GM19452 (cell line): ENCODE data around the gene CMTM8.

Experiments used
- ATAC-seq: cut with Tn5 transposase; IDR thresholded peaks from one replicate; pipeline ENCODE4 v1.9.1; 2021; ENCODE audit not compliant: unreplicated experiment

CMTM8 gene

DNA sequence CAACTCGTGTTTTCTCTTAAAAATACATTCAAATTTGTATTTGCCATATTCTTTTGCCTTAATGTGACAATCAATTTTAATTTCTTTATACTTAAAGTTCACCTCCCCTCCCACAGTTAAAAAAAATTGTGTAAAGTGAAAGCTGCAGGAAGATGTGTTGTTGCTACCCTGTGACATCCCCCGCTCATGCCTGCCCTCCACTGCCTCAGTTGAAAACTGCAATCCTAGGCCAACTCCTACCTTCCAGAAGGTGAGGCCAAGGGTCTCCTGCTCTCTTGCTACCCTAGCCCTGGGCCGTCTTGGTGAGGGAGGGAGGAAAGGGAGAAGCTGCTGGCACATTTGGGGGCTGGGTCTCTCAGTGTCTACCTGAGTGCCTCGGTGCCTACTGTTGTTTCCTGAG is 96.2 kb downstream of the CMTM8 start:
- ATAC-seq: no peak

- ATAC-seq: no peak
Measured at GRCh38 chr3:32335365-32336112, 97.1 kb downstream of the CMTM8 start.

DNA sequence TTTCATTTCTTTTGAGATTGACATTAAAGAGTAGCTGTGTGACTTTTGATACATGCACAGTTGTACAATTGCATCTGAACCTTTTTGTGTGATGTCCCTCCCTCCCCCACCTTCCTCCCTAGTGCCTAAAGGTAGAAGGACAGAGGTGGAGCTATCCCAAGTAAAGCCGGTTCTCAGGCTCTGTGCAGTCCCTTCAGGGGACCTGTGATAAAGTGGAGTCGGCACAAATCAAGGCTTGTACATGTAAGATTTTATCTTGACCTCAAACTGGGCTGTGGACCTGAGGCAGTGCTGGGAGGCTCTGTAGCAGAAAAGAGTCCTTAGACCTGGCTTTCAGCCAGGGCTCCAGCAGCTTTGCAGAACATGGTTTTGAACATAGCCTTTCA is 97.6 kb downstream of the CMTM8 start:
- no peak for ATAC-seq

- no peak for ATAC-seq
Measured at GRCh38 chr3:32337505-32337904, 99.0 kb downstream of the CMTM8 start.

- ATAC-seq: no peak
Measured at GRCh38 chr3:32340039-32340438, 101.6 kb downstream of the CMTM8 start.

DNA sequence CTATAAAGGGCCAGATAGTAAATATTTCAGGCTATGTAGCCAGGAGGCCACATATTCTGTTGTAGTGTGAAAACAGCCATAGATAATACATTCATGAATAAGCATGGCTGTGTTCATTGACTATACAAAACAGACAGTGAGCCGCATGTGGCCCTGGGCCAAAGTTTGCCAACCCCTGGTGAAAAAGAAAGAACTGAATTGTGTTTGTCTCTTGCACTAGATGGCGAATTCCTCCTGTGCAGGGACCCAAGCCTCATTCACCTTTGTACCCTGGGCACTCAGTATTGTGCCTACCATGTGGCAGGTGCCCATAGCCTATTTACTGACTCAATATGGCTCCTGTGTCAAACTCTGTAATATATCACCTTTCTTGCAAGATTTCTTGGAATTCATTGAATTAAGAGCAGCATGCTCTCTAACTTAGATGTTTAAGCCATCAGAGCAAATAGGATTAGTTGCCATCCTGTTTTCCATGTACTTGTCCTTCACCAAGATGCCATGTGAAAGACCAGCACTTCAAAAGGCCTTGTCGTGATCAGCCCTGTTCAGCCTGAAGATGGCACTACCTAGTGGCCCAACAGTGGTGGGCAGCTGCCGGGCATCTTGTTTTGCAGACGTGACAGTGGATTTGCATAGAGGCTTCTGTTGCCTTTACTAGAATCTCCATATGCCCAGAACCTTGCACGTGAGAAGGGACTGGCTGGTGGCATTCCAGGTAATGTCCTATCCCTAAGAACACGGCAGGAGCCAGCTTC is 102.3 kb downstream of the CMTM8 start:
- ATAC-seq: no peak

- no peak for ATAC-seq
Measured at GRCh38 chr3:32347343-32348125, 109.1 kb downstream of the CMTM8 start.

- ATAC-seq: no peak
Measured at GRCh38 chr3:32349184-32349583, 110.7 kb downstream of the CMTM8 start.

- ATAC-seq: no peak
Measured at GRCh38 chr3:32352563-32352962, 114.1 kb downstream of the CMTM8 start.

DNA sequence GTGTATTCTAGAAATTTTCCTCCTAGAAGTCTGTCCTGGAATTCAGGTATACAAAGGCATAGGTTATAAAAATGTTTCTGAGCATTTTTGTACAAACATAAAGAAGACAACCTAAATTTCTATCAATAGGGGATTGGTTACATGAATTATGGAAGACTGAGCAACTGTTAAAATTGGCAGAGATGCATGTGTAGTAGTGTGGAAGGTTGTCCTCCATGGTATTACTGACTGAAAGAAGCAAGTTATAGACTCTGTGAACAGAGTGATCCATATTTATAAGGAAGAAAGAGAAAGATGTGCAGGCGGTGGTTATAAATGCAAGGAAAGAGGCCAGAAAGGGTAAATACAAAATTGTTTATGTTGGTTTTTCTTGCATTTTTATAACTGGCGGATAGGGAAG is 114.9 kb downstream of the CMTM8 start:
- no peak for ATAC-seq

DNA sequence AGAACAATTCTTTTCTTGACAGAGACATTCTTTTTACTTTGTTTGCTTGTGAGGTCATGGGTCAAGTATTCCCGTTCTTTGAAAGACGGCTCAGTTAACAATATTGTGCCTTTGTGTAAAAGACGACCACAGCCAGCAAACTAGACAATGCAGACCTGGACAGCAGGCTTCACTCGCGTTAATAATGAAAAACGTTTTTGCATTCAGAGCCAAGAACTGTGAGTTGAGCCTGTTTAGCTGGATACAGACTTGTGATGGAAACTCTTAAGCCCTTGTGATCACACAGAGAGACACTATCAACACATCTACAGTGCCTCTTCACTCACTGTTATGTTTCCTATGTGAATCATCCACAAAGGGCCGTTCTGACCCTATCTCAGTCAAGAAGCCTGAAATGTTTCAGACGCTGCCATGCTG is 115.9 kb downstream of the CMTM8 start:
- no peak for ATAC-seq

DNA sequence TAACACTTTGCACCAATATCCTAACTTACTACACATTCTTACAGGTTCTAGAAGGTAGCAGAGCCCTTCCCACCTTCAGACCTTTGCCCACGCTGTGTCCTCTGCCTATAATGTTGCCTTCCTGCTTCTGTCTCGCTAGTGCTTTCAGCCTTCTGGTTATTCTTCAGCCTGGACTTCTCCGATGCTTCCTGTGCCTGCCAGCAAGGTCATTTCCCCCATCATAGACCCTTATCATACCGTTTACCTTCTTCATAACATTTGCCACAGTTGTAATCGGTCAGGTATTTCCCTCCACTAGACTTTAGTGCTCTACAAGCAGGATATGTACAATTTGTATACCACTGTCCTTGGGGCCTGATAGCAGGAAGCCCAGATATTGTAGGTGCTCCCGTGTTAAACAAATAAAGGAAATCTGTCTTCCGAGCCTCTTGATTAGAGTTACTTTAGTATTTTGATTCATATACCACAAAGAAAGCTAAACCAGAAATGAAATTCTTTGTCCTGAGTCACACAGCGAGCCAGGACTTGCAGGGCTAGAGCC is 117.3 kb downstream of the CMTM8 start:
- no peak for ATAC-seq

DNA sequence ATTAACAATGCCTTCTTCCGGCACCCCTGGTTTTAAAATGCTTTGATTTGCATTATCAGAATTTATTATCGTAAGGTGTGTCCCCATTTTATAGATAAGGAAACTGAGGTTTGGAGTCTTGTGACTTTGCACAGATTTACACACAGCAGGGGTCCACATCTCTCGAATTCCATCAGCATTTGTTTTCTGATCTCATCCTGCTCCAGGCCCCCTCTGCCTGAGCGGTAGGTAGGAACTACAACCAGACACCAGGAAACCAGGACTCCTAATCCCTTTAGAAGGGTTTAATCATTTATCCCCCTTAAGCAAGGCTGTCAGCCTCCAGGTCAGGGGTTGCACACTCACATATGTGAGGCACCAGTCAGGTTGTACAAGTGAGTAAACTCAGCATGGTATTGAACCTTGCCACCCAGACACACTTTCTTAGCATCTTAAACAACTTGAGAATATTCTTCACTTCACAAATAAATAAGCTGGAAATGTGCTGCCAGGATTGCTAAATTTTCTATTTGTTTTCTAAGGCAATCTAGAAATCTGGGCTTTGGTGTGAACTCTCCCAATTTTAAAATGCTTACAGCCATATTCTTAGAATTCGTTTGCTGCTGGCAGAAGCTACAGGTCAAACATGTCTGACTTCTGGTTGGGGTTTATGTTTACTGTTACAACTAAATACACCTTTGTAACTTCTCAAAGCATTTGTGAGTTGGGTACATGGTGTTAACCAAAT is 121.4 kb downstream of the CMTM8 start:
- no peak for ATAC-seq

GRCh38 chr3:32360493-32360827 is 122.0 kb downstream of the CMTM8 start:
- no peak for ATAC-seq

DNA sequence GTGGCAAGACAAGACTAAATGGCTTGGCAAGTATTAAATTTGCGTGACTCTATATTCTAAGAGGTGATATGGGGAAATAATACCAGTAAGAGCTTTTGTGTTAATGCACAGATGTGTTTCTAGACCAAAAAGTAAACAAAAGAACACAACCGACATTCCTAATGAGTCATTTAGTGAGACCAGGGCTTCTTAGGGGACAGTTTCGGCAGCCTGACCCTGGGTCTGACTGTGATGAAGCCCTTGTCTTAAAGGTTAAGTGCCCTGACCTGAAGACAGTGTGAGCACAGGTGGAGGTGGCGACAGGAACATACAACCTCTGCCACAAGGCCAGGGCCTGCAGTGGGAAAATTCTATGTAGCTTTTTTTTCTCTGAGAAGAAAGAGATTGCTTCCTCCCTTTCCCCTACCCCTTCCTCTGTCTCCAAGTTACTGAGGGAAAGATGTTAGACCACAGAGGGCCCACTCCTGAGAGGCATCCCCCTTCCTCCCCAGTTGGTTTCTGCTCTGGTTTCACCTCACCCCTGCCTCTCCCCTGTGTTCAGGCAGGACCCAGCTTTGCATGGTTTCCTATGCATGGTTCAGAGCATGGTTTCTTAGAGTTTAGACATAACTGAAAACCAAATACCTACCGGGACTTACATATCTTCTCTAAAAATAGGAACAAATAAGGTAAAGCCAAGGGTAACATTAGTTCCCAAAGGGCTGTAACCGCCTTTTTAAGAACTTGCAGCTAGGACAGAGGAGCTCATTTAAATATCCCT is 128.3 kb downstream of the CMTM8 start:
- no peak for ATAC-seq

DNA sequence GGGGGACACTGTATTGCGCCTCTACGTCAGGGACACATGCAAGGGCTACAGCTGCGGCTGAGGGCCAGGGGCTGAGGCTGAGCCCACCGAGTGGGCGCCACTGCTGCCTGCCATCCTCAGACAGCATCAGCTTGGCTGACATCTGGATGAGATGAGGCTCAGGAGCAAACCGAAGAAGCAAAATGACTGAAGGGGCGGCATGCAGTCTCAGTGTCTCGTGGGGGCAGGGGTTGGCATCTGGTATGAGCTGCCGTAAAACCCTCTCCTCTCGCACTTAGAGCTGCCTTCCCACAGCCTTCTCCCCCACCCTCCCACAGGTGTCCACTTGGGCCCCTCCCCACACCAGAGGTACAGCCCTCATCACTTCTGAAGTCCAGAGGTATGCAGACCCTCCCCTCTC is 129.0 kb downstream of the CMTM8 start:
- ATAC-seq: no peak

GRCh38 chr3:32371461-32372212 is 133.2 kb downstream of the CMTM8 start:
- ATAC-seq: no peak

DNA sequence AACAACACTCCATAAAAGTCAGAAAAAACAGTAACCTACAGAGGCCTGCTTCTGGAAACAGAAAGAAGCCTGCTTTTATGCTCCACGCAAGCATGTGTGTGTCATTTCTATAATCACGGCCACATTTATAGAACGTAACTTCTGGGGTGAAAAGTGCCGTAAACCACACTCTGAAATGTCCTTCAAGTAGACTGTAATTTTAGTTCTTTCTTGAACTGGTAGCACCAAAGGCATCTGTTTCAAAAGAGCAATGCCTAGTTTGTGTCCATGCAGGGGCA is 133.7 kb downstream of the CMTM8 start:
- ATAC-seq: no peak

DNA sequence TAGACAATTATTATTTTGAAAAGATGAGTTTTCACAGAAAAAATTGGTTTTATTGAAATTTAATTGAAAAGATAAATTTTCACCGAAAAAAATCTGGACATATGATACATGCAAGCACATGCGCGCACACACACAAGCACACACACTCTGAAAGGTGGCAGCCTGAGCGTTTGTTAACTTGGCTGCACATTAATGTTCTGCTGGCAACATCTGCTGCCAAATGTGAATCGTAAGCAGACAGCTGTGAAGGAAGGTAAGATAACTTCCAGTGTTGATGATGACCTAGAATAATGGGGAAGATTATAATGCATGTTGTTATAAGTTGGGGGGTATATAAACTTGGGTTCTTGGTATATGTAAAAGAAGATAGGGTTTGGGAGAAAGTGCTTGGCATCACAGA is 134.8 kb downstream of the CMTM8 start:
- no peak for ATAC-seq

DNA sequence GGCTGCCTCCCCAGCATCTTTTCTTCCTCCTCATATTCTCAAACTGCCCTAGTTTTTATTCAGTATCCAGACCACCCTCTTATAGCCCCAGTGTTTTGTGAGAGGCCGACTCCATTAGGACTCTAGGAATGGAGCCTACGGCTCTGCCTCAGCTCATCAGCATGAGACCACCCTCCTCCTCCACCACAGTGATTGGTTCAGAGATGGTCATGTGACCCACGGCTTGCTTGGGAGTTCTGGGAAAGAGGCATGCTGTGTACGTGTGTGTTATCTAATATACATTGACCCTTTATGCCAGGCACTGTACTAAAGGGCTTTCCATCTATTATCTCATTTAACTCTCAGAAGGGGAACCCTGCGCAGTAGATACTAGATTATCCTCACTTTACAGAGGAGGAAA is 135.4 kb downstream of the CMTM8 start:
- ATAC-seq: no peak
